Esophagus muscularis mucosa (tissue), 4 donors: ENCODE measurements around the gene TBX5. TPM values are rescaled to one million over a fixed set of nuclear protein-coding genes. Genes with fewer than 3 reads are reported as not detected.
A peak's percentile ranks its signal among the peaks of the same experiment; 100 is the strongest.

Source experiments
- DNase-seq: peaks from one replicate; pipeline ENCODE4 v3.0.0-alpha.2; 2017; ENCODE audit errors: extremely low spot score
- H3K27ac ChIP-seq, 4 donors: fragments of 200-600 bp; sonication (generic); replicated peaks in 1 of 4; 1 replicate in 3 of 4; 2 replicates in 1 of 4; pipeline ENCODE4 v1.5.1; 2016 to 2019; ENCODE audit warnings: mild to moderate bottlenecking in 1 of 4
- H3K27me3 ChIP-seq, 4 donors: fragments of 200-600 bp; sonication (generic); one replicate each; pipeline versions ENCODE4 v1.5.1 to v1.6.0; 2016 to 2019
- H3K36me3 ChIP-seq, 4 donors: fragments of 200-600 bp; sonication (generic); one replicate each; pipeline ENCODE4 v1.5.1; 2016 to 2019
- H3K4me1 ChIP-seq, 4 donors: fragments of 200-600 bp; sonication (generic); one replicate each; pipeline ENCODE4 v1.5.1; 2016 to 2019
- H3K4me3 ChIP-seq, 4 donors: fragments of 200-600 bp; sonication (generic); 1 replicate in 2 of 4; 2 replicates in 2 of 4; pipeline ENCODE4 v1.5.1; 2016 to 2019; ENCODE audit warnings: mild to moderate bottlenecking in 4 of 4, moderate library complexity in 1 of 4
- H3K9me3 ChIP-seq, 4 donors: fragments of 200-600 bp; sonication (generic); 1 replicate in 3 of 4; 2 replicates in 1 of 4; pipeline ENCODE4 v1.5.1; 2016 to 2019
- EP300 ChIP-seq: sonication (generic); formaldehyde crosslinking; IDR thresholded peaks from one replicate; pipeline ENCODE4 v1.6.1; 2017; ENCODE audit warnings: antibody characterized with exemption
- POLR2A ChIP-seq: fragments of 450-650 bp; IDR thresholded peaks from one replicate; pipeline ENCODE4 v1.6.1; 2017; ENCODE audit warnings: antibody characterized with exemption, moderate library complexity, mild to moderate bottlenecking, low read depth
- POLR2AphosphoS5 ChIP-seq, 2 donors: sonication (generic); formaldehyde crosslinking; IDR thresholded peaks; one replicate each; pipeline ENCODE4 v1.6.1; 2017; ENCODE audit warnings: antibody characterized with exemption in 2 of 2
- WGBS: methylation state at CpG from one replicate; pipeline ENCODE4 v1.1.5; 2018; 5-methylcytosine and 5-hydroxymethylcytosine counted together
- intact Hi-C: fragments of 100-400 bp; cut with DNase I; formaldehyde crosslinking; loops from one replicate; pipeline ENCODE4 v1.15.1; 2023
- total RNA-seq, 4 donors: library from RNA; depleted of rRNA; stranded (reverse); fragments of >200 nt; gene quantifications; one replicate each; pipeline versions ENCODE4 v1.1.0 to v1.2.1, GENCODE V29; 2016
- TF ChIP-seq, protein P1 (sequence below), 3 experiments: fragments of 200-600 bp in 2 of 3; fragments of 450-650 bp in 1 of 3; sonication (generic) in 2 of 3; IDR thresholded peaks; one replicate each; pipeline ENCODE4 v1.5.1; 2017 to 2019; ENCODE audit warnings: antibody characterized with exemption in 3 of 3, mild to moderate bottlenecking in 2 of 3, moderate library complexity in 1 of 3

The TBX5 gene
- total RNA-seq, 4 donors from 2014 or later: 20.4 to 34.5 (median 26.2) TPM

DNA sequence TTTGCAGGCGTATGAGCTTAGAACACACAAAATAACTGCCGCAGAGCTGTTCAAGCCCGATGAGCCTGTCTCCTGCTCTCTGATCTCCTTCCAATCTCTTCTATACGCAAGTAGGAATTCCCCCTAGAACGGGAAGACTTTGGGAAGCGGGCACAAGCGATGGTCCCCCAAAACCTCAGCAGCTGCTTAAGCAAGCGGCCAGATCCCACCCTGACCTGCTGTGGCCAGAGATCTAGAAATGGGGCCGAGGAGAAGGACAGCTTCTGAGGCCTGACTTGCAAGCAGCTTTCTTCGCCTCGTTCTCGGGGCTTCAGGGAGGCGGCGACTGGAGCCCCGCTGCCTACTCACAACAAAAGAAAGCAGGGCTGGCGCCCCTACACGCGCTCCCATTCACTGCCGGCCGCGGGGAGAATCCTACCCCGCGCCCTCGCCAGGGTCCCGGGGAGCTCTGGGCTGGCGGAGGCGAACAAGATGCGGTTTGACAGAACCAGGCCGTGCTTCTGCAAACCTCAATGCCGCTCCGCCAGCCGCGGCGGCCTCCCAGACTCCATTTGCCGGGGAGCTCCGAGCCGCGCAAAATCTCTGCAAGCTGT lies 922 bp downstream of the TBX5 start:
- Histone ChIP-seq H3K4me1 (peaks cover 21 to 58% (median 29%) of the 10 kb centered on the region in 4 donors), H3K27me3 (peaks cover 0 to 37% (median 2%) of the 10 kb centered on the region in 4 donors), H3K36me3 (no peaks in the 10 kb centered on the region), H3K27ac (peak overlapping the region; percentile 90 to 95 (median 92)), H3K4me3 (peak overlapping the region; percentile 58 to 70 (median 62)), H3K9me3 (no peaks in the 10 kb centered on the region)
- 0% methylated on average over 8 of the region's 38 CpGs for WGBS
- intact Hi-C loops: no loop called here
- DNase-seq: no peak
- TF ChIP-seq POLR2AphosphoS5 (IDR thresholded peaks at IDR 0.05): no peak
- no peak for TF ChIP-seq POLR2A
- TF ChIP-seq, protein P1, sequence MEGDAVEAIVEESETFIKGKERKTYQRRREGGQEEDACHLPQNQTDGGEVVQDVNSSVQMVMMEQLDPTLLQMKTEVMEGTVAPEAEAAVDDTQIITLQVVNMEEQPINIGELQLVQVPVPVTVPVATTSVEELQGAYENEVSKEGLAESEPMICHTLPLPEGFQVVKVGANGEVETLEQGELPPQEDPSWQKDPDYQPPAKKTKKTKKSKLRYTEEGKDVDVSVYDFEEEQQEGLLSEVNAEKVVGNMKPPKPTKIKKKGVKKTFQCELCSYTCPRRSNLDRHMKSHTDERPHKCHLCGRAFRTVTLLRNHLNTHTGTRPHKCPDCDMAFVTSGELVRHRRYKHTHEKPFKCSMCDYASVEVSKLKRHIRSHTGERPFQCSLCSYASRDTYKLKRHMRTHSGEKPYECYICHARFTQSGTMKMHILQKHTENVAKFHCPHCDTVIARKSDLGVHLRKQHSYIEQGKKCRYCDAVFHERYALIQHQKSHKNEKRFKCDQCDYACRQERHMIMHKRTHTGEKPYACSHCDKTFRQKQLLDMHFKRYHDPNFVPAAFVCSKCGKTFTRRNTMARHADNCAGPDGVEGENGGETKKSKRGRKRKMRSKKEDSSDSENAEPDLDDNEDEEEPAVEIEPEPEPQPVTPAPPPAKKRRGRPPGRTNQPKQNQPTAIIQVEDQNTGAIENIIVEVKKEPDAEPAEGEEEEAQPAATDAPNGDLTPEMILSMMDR (IDR thresholded peaks at IDR 0.05): no peak
- TF ChIP-seq EP300: no peak

DNA sequence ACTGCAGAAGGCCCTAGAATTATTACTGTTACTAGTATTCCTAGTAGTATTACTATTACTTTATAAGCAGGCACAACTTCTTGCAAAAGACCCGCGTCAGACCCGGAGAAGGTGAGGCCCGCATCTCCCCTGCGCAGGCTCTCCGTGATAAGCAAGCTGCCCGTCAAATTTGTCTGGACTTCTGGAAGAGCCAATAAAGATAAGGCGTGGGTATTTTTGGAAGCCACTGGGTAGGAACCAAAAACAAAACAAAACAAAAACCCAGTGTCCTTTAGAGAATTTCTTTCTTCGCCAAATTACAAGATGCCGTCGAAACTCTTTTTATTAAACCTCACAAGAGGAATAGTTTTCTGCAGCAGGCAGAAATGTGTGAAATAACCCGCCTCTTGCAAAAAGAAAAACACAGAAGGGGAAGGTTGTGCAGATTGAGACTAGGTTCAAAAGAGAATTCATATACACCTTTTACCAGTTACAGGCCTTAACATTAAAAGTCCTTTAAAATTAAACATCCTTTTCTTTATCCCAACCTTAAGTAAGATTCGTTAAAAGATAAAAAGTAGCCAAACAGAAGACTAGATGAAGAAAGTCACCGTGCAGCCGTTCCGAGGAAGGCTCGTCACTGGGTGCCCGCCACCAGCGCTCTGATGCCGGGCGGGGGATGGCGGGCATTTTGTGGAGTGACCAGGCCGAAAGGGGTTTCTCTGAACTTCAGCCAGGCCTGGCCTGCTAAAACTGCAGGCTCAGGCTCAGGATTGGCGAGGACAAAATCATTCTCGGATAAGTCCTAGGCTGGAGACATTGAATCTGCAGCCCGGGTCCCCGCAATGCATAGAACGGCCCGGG lies 1.6 kb downstream of the TBX5 start:
- DNase-seq: no peak
- WGBS: 10% methylated on average over 27 of the region's 29 CpGs
- Histone ChIP-seq H3K9me3 (no peaks in the 10 kb centered on the region), H3K36me3 (no peaks in the 10 kb centered on the region), H3K27me3 (peaks cover 0 to 39% (median 2%) of the 10 kb centered on the region in 4 donors), H3K4me3 (peak overlapping the region; percentile 58 to 70 (median 62)), H3K27ac (peak overlapping the region; percentile 90 to 95 (median 92)), H3K4me1 (peaks cover 19 to 58% (median 33%) of the 10 kb centered on the region in 4 donors)
- intact Hi-C loops: no loop called here
- TF ChIP-seq POLR2AphosphoS5 (IDR thresholded peaks at IDR 0.05) (peak in 1 of 2 donors; percentile 3), POLR2A (no peak)

DNA sequence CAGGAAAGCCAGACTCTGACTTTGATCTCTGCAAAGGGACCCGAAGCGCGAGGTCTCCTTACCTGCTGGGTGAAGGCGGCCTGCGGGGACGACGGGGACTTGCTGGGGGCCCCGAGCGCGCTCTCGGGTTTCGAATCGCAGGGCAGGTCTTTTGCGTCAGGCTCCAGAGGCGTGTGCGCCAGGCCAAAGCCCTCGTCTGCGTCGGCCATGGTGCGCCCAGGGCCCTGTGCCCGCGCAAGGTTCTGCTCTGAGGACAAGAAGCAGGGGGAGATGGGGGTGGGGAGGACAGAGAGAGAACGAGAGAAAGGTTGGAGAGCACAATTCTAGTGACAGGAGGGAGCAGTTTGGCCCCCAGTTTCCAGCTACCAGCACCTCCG lies 2.3 kb downstream of the TBX5 start:
- TF ChIP-seq EP300: no peak
- TF ChIP-seq, protein P1 (IDR thresholded peaks at IDR 0.05): no peak
- TF ChIP-seq POLR2A: no peak
- no peak for TF ChIP-seq POLR2AphosphoS5 (IDR thresholded peaks at IDR 0.05)
- Histone ChIP-seq H3K27me3 (peaks cover 0 to 39% (median 2%) of the 10 kb centered on the region in 4 donors), H3K4me1 (peaks cover 22 to 61% (median 40%) of the 10 kb centered on the region in 4 donors), H3K9me3 (no peaks in the 10 kb centered on the region), H3K27ac (peak overlapping the region; percentile 90 to 95 (median 92)), H3K4me3 (peak overlapping the region; percentile 58 to 70 (median 62)), H3K36me3 (peaks cover 0 to 2% (median 1%) of the 10 kb centered on the region in 4 donors)
- 2% methylated on average over 10 of the region's 24 CpGs for WGBS
- DNase-seq: no peak
- intact Hi-C loops: no loop called here

DNA sequence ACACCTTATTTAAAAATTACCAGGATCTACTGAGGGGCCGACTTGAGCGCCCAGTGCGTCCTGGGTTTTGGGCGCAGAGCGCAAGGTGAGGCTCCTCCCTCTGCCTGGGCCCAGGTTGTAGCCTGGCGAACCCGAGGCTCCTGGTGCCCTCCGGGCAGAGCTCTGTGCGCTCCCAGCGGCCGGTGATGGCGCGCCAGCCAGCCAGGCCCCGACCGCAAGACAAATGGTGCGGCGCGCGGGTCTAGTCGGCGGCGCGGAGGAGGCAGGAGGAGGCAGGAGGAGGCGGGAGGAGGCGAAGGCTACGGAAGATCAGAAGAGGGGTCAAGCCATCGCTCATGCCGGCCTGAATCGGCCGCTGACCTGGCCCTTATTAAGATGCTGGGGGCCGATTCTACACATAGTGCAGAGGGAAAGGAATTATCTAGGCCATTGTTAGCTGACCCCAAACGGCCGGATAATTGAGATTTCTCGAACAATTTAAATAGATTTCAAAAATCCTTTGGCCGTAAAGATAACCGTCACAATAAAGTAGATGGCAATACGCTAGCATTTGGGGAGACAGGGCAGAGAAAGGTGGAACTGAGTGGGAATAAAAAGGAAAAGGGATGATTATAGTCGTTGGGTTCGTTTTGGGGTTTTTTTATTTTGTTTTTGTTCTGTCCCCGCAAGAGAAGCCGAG lies 2.8 kb downstream of the TBX5 start:
- H3K27me3 ChIP-seq: peaks cover 0 to 34% (median 2%) of the 10 kb centered on the region in 4 donors

More for the DNA sequence above, 2.8 kb downstream of the TBX5 start:
- H3K4me3 ChIP-seq: peak overlapping the region; percentile 58 to 70 (median 62)
- no peak for DNase-seq
- TF ChIP-seq, protein P1 (IDR thresholded peaks at IDR 0.05): peak in 1 of 3 experiments; percentile 67
- TF ChIP-seq POLR2AphosphoS5 (IDR thresholded peaks at IDR 0.05) (peak; percentile 51 to 63), POLR2A (no peak), EP300 (no peak)
- H3K27ac ChIP-seq: peak overlapping the region; percentile 90 to 95 (median 92)
- H3K4me1 ChIP-seq: peaks cover 24 to 61% (median 43%) of the 10 kb centered on the region in 4 donors
- no peaks in the 10 kb centered on the region for H3K9me3 ChIP-seq
- WGBS: 18% methylated on average over 23 of the region's 41 CpGs
- peaks cover 0 to 7% (median 6%) of the 10 kb centered on the region in 4 donors for H3K36me3 ChIP-seq
- intact Hi-C loops: no loop called here
